Upper lobe of right lung (tissue), 1 donor: ENCODE measurements around the gene GNG14. TPM values are rescaled to one million over a fixed set of nuclear protein-coding genes. Genes with fewer than 3 reads are reported as not detected.
"Not testable (repeated sequence)": the region's sequence is repeated elsewhere in the genome, so short reads cannot be mapped to it uniquely, and the experiment has no call there.

Experiments used
- ATAC-seq: fragments of 200-7000 bp; cut with Tn5 transposase; one replicate; pipeline ENCODE4 v1.9.1; 2020; ENCODE audit warnings: mild to moderate bottlenecking, moderate library complexity
- DNase-seq: peaks from one replicate; pipeline ENCODE4 v3.0.0-alpha.2; 2020
- H3K27ac ChIP-seq: fragments of 200-600 bp; one replicate; pipeline ENCODE4 v1.8.0; 2022
- H3K27me3 ChIP-seq: fragments of 200-600 bp; one replicate; pipeline ENCODE4 v1.8.0; 2022; ENCODE audit warnings: mild to moderate bottlenecking
- H3K36me3 ChIP-seq: fragments of 200-600 bp; one replicate; pipeline ENCODE4 v1.8.0; 2022
- H3K4me1 ChIP-seq: fragments of 200-600 bp; one replicate; pipeline ENCODE4 v1.8.0; 2022
- H3K4me3 ChIP-seq: fragments of 200-600 bp; one replicate; pipeline ENCODE4 v1.8.0; 2022; ENCODE audit warnings: mild to moderate bottlenecking
- H3K9me3 ChIP-seq: fragments of 200-600 bp; one replicate; pipeline ENCODE4 v1.8.0; 2022
- intact Hi-C: fragments of 100-400 bp; cut with DNase I; formaldehyde crosslinking; loops from one replicate; pipeline ENCODE4 v1.11.0; 2022
- total RNA-seq: library from RNA; stranded (reverse); fragmentation: NEBNext Ultra II Directional; extraction: Animal tissue kit (Norgen Biotek cat#: 25700); gene quantifications from one replicate; pipeline ENCODE4 v1.2.1, GENCODE V29; 2021
- TF ChIP-seq, protein P1 (sequence below): fragments of 200-600 bp; IDR thresholded peaks from one replicate; pipeline ENCODE4 v1.8.0; 2022; ENCODE audit warnings: antibody characterized with exemption
- donor health status: DM: no; HTN: yes; CAD: no; lungs with severe emphysema.

GNG14 gene
- total RNA-seq, 1 donor from 2014 or later: not detected

DNA sequence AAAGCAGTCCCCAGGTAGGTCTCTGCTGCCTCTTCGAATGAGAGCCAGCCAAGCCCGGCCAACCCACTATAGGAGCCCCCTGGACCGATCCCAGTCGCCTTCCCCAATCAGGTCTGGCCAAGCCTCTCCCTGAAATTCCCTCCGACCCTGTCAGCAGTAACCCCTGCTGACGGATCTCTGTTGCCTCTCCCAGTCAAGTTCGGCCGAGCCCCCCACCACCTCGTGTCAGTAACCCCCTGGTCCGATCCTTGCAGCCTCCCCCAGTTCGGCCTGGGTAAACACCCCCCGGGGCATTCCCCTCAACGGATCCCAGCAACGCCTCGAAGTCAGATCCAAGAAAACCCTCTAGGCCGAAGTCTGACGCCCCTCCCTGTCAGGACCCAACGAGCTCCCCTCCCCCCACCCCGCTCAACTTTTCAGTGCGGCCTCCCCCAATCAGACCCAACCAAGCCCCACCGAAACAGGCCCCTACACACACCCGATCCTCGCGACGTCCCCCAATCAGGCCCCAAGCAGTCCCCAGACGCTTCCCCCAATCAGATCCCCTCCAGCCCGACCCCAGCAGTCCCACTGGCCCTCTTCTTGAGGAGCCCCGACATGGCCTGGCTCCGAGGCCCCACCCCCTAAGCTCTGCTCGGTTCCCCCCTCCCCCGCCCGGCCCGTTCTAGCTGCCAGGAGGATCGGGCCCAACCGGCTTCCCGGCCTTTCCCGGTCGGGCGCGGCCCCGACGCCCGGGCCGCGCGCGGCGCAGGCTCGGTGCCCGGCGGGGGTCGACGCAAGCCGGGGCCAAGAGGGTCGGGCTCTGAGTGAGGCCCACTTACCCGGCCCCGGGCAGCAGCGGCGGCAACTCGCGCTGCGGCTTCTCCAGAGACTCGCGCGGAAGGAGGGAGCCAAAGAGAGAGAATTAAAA, 34.1 kb downstream of the GNG14 start:
- Histone ChIP-seq H3K4me3 (peak overlapping the region; percentile 63), H3K9me3 (no peaks in the 10 kb centered on the region), H3K27ac (peak overlapping the region; percentile 88), H3K36me3 (peaks cover 19% of the 10 kb centered on the region), H3K4me1 (peaks cover 33% of the 10 kb centered on the region), H3K27me3 (no peaks in the 10 kb centered on the region)
- intact Hi-C loops: no loop called here
- TF ChIP-seq, protein P1, sequence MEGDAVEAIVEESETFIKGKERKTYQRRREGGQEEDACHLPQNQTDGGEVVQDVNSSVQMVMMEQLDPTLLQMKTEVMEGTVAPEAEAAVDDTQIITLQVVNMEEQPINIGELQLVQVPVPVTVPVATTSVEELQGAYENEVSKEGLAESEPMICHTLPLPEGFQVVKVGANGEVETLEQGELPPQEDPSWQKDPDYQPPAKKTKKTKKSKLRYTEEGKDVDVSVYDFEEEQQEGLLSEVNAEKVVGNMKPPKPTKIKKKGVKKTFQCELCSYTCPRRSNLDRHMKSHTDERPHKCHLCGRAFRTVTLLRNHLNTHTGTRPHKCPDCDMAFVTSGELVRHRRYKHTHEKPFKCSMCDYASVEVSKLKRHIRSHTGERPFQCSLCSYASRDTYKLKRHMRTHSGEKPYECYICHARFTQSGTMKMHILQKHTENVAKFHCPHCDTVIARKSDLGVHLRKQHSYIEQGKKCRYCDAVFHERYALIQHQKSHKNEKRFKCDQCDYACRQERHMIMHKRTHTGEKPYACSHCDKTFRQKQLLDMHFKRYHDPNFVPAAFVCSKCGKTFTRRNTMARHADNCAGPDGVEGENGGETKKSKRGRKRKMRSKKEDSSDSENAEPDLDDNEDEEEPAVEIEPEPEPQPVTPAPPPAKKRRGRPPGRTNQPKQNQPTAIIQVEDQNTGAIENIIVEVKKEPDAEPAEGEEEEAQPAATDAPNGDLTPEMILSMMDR: no peak
- ATAC-seq: peak; percentile 74
- DNase-seq: peak; percentile 85

DNA sequence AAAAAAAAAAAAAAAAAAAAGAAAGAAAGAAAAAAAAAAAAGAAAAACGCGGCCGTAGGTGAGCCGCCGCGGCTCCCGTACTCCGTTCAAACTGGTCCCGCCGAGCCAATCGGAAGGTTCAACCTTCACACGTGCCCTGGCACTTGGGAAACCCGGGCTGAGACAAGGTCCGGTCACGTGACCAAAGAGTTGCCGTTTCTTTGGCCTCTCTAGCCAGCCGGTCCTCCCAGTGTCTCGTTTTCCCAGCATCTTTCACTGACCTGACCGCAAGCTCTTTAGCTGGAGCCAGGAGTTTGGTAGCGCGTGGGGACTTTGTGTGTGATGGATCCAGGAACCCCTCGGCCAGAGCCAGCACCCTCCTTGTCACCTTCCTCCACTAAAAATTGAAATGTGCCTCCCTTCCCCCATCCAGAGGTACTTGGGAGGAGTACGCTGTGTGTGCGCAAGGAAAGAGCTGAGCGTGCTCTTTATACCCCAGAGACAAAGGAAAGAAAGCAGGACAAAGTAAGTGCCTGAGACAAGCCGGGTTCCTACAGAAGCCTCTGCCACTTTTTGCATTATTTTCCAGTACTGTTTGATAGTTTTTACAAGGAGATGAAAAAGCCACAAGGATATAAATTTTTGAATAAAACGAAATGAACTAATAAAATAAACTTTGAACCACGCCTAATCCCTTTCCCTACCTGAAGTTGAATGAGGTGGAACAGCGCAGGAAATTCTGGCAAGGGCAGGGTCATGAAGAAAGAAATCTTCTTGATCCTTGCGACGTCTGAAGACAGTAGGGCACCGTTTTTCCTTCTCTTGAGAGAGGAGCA, 35.0 kb downstream of the GNG14 start:
- Histone ChIP-seq H3K4me1 (peaks cover 33% of the 10 kb centered on the region), H3K4me3 (peak overlapping the region; percentile 63), H3K36me3 (peaks cover 12% of the 10 kb centered on the region), H3K9me3 (no peaks in the 10 kb centered on the region), H3K27me3 (no peaks in the 10 kb centered on the region), H3K27ac (peak overlapping the region; percentile 88)
- DNase-seq (peak; percentile 96), ATAC-seq (peak; percentile 94)
- intact Hi-C loops: no loop called here
- TF ChIP-seq, protein P1: no peak

DNA sequence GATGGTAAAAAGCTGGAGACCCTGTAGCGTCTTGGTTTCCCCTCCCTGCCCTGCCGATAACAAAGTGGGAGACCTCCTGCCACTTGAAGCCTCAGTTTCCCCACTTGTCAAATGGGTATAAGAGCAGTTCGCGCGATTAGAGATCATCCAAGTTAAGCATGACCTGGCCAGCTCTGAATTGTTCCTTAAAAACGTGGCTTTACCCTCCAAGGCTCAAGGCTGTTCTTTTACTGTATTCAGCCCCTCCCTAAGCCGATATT, 35.5 kb downstream of the GNG14 start:
- Histone ChIP-seq H3K27ac (peak overlapping the region; percentile 88), H3K4me1 (peaks cover 33% of the 10 kb centered on the region), H3K9me3 (no peaks in the 10 kb centered on the region), H3K36me3 (peaks cover 8% of the 10 kb centered on the region), H3K4me3 (peak overlapping the region; percentile 63), H3K27me3 (no peaks in the 10 kb centered on the region)
- TF ChIP-seq, protein P1: no peak
- intact Hi-C loops: no loop called here
- DNase-seq: no peak
- no peak for ATAC-seq

DNA sequence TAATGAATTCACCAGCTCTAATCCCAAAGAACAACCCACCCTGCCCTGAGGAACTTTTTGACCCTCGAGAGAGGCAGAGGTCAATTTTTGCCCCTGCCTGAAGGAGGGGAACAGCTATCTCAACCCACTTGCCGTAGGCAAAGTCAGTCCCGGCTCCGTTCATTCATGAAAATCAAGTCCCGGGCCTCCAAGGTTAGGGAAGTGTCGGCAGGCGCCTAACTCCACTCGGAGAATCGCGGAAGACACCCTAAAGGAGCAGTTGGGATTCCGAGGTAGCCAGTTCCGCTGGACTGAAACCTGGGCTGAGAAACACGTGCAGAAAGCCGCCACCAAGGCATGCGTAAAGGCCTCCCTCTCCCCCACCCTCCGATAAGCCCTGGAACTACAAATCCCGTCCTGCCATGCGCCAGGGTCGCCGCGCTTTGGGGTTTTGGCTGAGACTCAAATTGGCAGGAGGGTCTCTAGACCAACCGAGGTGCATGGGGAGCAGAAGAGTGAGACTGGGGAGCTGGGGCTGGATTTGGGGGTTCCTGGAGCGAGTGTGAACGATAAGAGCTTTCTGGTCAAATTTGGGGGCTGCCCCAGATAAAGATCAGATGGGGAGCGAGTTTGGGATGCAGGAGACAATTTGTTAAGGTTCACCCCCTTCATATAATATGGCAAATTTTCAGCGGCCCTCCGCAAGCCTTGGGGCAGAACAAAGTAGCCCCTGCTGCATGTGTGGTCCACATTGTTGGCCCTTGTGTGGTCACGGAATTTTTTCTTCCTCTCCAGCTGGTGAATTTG, 36.0 kb downstream of the GNG14 start, which contains the start of gene TNPO2:
TSS of gene TNPO2 (minus strand) at position 292 of the 786 bp plus-strand sequence. CDS start 2,955 bp downstream, outside the sequence.
- Histone ChIP-seq H3K9me3 (no peaks in the 10 kb centered on the region), H3K4me3 (peak within 1 kb of the TSS; percentile 63), H3K27ac (peak within 1 kb of the TSS; percentile 88), H3K36me3 (peaks cover 8% of the 10 kb centered on the region), H3K27me3 (no peaks in the 10 kb centered on the region), H3K4me1 (peaks cover 33% of the 10 kb centered on the region)
- TF ChIP-seq, protein P1: no peak
- intact Hi-C loops: no loop called here
- ATAC-seq (peak; percentile 53), DNase-seq (peak; percentile 75)

DNA sequence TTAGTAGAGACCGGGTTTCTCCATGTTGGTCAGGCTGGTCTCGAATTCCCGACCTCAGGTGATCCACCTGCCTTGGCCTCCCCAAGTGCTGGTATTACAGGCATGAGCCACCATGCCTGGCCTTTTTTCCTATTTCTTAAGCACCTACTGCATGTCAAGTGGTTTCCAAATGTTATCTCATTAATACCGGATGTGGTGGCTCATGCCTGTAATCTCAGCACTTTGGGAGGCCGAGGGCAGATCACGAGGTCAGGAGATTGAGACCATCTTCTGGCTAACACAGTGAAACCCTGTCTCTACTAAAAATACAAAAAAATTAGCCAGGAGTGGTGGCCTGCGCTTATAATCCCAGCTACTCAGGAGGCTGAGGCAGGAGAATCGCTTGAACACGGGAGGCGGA, 37.8 kb downstream of the GNG14 start:
- DNase-seq, ATAC-seq, H3K9me3 ChIP-seq, H3K27me3 ChIP-seq, H3K4me3 ChIP-seq, intact Hi-C loops, H3K27ac ChIP-seq: not testable (repeated sequence)
- Histone ChIP-seq H3K36me3 (peaks cover 21% of the 10 kb centered on the region), H3K4me1 (peaks cover 29% of the 10 kb centered on the region)
